ENCODE data around the gene ORAI3. TPM values are rescaled to one million over a fixed set of nuclear protein-coding genes. Genes with fewer than 3 reads are reported as not detected.

ORAI3 gene
- total RNA-seq, 1 donor: 63.3 TPM

DNA sequence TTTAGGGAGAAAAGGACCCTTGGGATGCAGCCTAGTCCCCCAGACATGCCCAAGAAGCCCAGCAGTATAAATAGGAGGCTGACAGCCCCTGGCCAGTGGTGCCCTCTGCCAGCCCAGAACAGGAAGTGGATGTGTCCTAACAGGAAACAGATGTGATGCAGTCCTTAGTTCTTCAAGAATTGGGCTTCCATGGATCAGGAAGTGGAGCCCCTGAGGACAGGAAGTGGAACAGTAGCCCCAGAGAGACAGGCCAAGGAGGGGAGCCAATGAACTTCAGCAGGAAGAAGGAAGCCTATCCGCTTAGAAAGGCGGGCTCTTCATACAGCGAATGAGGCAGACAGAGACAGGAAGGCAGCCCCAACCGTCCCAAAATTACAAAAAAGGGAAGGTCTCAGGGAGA is 45.3 kb upstream of the ORAI3 start:
- Histone ChIP-seq H3K27ac (ENCODE audit: low read depth, low read length) (no peak overlapping the region), H3K4me1 (ENCODE audit: insufficient read depth, low read length) (peaks cover 5% of the 10 kb centered on the region), H3K9me3 (ENCODE audit: low read depth, low read length) (no peaks in the 10 kb centered on the region), H3K4me3 (ENCODE audit: insufficient read depth, low read length) (no peak overlapping the region), H3K36me3 (ENCODE audit: insufficient read depth, low read length) (no peaks in the 10 kb centered on the region), H2AFZ (ENCODE audit: low read length) (no peak overlapping the region), H3K27me3 (ENCODE audit: insufficient read depth, low read length) (no peaks in the 10 kb centered on the region), H3K4me2 (ENCODE audit: insufficient read depth, low read length) (no peak overlapping the region), H3K79me2 (ENCODE audit: insufficient read depth, low read length) (no peaks in the 10 kb centered on the region), H4K20me1 (ENCODE audit: insufficient read depth, low read length) (no peaks in the 10 kb centered on the region)
- TF ChIP-seq, protein P1, sequence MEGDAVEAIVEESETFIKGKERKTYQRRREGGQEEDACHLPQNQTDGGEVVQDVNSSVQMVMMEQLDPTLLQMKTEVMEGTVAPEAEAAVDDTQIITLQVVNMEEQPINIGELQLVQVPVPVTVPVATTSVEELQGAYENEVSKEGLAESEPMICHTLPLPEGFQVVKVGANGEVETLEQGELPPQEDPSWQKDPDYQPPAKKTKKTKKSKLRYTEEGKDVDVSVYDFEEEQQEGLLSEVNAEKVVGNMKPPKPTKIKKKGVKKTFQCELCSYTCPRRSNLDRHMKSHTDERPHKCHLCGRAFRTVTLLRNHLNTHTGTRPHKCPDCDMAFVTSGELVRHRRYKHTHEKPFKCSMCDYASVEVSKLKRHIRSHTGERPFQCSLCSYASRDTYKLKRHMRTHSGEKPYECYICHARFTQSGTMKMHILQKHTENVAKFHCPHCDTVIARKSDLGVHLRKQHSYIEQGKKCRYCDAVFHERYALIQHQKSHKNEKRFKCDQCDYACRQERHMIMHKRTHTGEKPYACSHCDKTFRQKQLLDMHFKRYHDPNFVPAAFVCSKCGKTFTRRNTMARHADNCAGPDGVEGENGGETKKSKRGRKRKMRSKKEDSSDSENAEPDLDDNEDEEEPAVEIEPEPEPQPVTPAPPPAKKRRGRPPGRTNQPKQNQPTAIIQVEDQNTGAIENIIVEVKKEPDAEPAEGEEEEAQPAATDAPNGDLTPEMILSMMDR (IDR thresholded peaks at IDR 0.05; ENCODE audit: extremely low read depth, low read depth, low read length): no peak
- DNase-seq (ENCODE audit: insufficient read length, low spot score, missing footprints): peak; percentile 80

DNA sequence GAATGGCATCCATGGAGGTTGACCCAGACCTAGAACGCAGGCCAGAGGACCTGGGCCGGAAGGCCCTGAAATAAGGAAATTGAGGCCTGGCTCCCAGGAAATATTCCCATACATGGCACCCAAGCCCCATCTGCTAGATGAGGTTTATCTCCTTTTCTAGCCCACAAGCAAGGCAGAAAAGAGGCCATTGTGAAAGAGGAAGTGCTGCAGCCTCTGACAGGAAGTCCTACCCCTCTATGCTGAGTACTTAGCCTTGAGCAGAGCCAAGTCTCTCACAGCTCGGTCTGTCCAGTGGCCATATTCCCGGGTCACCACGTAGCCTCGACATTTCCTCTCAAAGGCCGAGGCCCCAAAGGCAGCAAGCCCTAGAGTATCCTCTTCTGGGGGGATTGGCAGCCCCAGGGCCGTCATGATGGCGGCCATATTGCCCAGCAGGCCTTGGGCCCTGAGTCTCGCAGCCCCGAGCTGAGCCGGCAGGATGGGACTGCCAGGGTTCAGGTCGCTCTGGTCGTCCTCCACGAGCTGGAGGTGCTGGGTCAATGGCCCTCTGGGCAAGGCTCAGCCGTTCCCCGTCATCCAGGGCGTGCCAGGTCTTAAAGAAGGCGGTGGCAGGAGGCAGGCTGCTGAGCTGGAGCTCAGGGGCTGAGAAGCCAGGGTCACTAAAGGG is 44.6 kb upstream of the ORAI3 start:
- Histone ChIP-seq H3K79me2 (ENCODE audit: insufficient read depth, low read length) (no peaks in the 10 kb centered on the region), H3K36me3 (ENCODE audit: insufficient read depth, low read length) (no peaks in the 10 kb centered on the region), H3K27ac (ENCODE audit: low read depth, low read length) (no peak overlapping the region), H2AFZ (ENCODE audit: low read length) (peak overlapping the region; percentile 35), H3K4me3 (ENCODE audit: insufficient read depth, low read length) (no peak overlapping the region), H3K4me1 (ENCODE audit: insufficient read depth, low read length) (peaks cover 5% of the 10 kb centered on the region), H3K27me3 (ENCODE audit: insufficient read depth, low read length) (no peaks in the 10 kb centered on the region), H3K9me3 (ENCODE audit: low read depth, low read length) (no peaks in the 10 kb centered on the region), H4K20me1 (ENCODE audit: insufficient read depth, low read length) (no peaks in the 10 kb centered on the region), H3K4me2 (ENCODE audit: insufficient read depth, low read length) (no peak overlapping the region)
- TF ChIP-seq, protein P1 (IDR thresholded peaks at IDR 0.05; ENCODE audit: extremely low read depth, low read depth, low read length): no peak
- DNase-seq (ENCODE audit: insufficient read length, low spot score, missing footprints): peak; percentile 71

DNA sequence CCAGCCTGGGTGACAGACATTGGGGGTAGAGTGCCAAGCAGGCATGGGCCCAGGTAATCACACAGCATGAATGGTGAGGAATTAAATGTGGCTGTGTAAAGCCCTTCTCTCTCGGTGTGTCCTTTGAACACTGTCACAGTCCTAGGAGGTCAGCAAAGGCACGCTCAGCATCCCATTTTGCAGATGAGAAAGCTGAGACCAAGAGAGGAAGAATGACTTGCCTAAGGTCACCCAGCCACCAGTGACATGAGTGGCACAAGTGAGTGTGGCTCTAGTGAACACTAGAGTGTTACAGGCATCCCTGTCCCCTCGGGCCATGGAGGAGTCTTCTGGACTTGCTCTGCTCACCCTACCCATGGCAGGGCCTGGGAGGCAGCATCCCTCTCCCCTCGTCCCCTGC is 41.8 kb upstream of the ORAI3 start:
- TF ChIP-seq, protein P1 (IDR thresholded peaks at IDR 0.05; ENCODE audit: extremely low read depth, low read depth, low read length): no peak
- no peaks in the 10 kb centered on the region for H3K9me3 ChIP-seq (ENCODE audit: low read depth, low read length)
- H3K27me3 ChIP-seq (ENCODE audit: insufficient read depth, low read length): no peaks in the 10 kb centered on the region
- H4K20me1 ChIP-seq (ENCODE audit: insufficient read depth, low read length): no peaks in the 10 kb centered on the region
- H3K27ac ChIP-seq (ENCODE audit: low read depth, low read length): no peak overlapping the region
- DNase-seq (ENCODE audit: insufficient read length, low spot score, missing footprints): peak; percentile 70
- H3K4me3 ChIP-seq (ENCODE audit: insufficient read depth, low read length): no peak overlapping the region
- no peaks in the 10 kb centered on the region for H3K79me2 ChIP-seq (ENCODE audit: insufficient read depth, low read length)
- H3K4me2 ChIP-seq (ENCODE audit: insufficient read depth, low read length): no peak overlapping the region
- H3K4me1 ChIP-seq (ENCODE audit: insufficient read depth, low read length): no peaks in the 10 kb centered on the region
- H2AFZ ChIP-seq (ENCODE audit: low read length): no peak overlapping the region
- H3K36me3 ChIP-seq (ENCODE audit: insufficient read depth, low read length): no peaks in the 10 kb centered on the region

DNA sequence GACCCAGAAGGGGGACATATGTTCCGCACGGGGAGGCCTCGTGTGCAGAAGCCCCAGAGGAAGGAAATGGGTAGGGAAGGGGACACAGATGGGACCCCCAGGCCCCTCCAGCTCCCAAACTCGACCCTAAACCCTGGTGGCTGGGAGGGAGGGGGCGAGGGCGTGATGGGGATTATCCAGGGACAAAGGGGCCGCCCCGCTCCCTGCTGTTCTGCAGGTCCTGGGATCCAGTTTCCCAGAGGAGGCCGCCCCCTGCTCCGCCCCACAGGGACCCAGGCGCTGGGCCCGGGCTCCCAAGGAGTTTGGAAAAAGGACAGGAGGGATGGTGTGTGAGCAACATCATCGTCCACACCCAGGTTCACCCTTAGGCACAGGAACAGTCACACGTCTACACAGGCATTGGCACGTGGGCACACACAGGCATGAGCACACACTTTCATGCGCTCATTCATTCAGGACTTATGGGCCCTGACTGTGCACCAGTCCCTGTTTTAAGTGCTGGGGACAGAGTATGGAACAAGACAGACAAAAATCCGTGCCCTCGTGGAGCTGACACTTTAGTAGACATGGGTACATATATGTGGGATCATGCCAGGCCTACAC is 38.3 kb upstream of the ORAI3 start:
- H3K27me3 ChIP-seq (ENCODE audit: insufficient read depth, low read length): no peaks in the 10 kb centered on the region
- H3K36me3 ChIP-seq (ENCODE audit: insufficient read depth, low read length): no peaks in the 10 kb centered on the region
- H2AFZ ChIP-seq (ENCODE audit: low read length): no peak overlapping the region
- DNase-seq (ENCODE audit: insufficient read length, low spot score, missing footprints): peak; percentile 36
- H3K4me3 ChIP-seq (ENCODE audit: insufficient read depth, low read length): no peak overlapping the region
- no peaks in the 10 kb centered on the region for H3K9me3 ChIP-seq (ENCODE audit: low read depth, low read length)
- H4K20me1 ChIP-seq (ENCODE audit: insufficient read depth, low read length): no peaks in the 10 kb centered on the region
- no peak overlapping the region for H3K4me2 ChIP-seq (ENCODE audit: insufficient read depth, low read length)
- TF ChIP-seq, protein P1 (IDR thresholded peaks at IDR 0.05; ENCODE audit: extremely low read depth, low read depth, low read length): no peak
- no peaks in the 10 kb centered on the region for H3K4me1 ChIP-seq (ENCODE audit: insufficient read depth, low read length)
- H3K79me2 ChIP-seq (ENCODE audit: insufficient read depth, low read length): no peaks in the 10 kb centered on the region
- no peak overlapping the region for H3K27ac ChIP-seq (ENCODE audit: low read depth, low read length)

Data from osteoblast (primary cell).